HG02623 (cell line): ENCODE data around the gene FUT3.
A peak's percentile ranks its signal among the peaks of the same experiment; 100 is the strongest.
"Not testable (repeated sequence)": the region's sequence is repeated elsewhere in the genome, so short reads cannot be mapped to it uniquely, and the experiment has no call there.

Experiments
- ATAC-seq: cut with Tn5 transposase; IDR thresholded peaks from one replicate; pipeline ENCODE4 v1.9.1; 2021; ENCODE audit warnings: moderate library complexity; ENCODE audit not compliant: unreplicated experiment

The FUT3 gene

DNA sequence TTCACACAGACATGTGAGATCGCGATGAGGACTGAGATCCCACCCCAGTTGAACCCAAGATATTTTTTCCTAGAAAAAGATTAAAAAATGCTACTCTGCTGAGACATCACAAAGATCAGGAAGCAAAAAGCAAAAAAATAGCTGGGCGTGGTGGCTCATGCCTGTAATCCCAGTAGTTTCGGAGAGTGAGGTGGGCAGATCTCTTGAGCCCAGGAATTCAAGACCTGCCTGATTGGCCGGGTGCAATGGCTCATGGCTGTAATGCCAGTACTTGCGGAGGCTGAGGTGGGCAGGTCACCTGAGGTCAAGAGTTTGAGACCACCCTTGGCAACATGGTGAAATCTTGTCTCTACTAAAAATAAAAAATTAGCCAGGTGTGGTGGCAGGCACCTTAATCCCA is 1.1 kb downstream of the FUT3 start:
- no peak for ATAC-seq

GRCh38 chr19:5848621-5849020 is 2.6 kb downstream of the FUT3 start:
- ATAC-seq = not testable (repeated sequence)

DNA sequence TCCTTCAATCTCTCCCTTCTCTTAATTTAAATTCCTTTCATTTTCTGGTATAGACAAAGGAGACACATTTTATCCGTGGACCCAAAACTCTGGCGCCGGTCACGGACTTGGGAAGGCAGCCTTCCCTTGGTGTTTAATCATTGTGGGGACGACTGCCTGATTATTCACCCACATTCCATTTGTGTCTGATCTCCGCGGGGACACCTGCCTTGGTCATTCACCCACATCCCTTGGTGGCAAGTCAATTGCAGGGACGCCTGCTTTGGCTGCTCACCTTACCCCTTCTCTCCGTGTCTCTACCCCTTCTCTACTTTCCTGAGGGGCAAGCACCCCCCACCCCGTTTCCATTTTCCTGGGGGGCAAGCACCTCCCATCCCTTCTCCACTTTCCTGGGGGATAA is 3.4 kb downstream of the FUT3 start:
- not testable (repeated sequence) for ATAC-seq

GRCh38 chr19:5844456-5845433 is 6.5 kb downstream of the FUT3 start:
- ATAC-seq = no peak

DNA sequence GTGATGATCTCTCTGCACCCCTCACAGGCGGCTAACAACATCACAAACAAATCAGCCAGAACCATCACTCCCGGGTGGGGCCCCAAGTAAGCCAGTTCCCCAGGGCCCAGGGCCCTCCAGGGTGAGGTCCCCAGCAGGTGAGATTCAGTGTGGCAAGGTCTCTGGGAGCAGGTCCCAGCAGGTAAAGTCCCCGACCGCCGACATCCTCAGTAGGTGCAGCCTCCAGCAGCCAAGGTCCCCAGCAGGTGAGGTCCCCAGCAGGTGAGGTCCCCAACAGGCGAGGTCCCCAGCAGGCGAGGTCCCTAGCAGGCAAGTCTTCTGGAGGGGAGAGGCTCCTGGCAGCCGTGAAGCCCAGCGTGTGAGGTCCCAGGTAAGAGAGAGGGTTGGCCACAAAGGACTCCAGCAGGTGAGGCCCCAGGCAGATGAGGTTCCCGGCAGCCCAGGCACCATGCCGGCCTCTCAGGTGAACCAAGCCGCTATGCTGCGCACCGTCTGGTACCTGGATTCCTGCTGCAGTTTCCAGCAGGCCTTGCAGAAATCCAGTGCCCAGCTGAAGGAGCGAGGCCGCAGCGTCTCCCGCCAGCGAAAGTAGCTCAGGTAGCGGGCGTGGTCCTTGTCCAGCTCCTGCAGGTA is 7.8 kb downstream of the FUT3 start:
- no peak for ATAC-seq

- not testable (repeated sequence) for ATAC-seq
Observed at GRCh38 chr19:5841735-5842111, 9.5 kb downstream of the FUT3 start.

- ATAC-seq = no peak
Observed at GRCh38 chr19:5839065-5840017, 11.9 kb downstream of the FUT3 start, which contains the start of gene FUT6. Gene FUT6 (minus strand): TSS chr19:5839702. CDS start chr19:5832567, 7,135 bp downstream.

DNA sequence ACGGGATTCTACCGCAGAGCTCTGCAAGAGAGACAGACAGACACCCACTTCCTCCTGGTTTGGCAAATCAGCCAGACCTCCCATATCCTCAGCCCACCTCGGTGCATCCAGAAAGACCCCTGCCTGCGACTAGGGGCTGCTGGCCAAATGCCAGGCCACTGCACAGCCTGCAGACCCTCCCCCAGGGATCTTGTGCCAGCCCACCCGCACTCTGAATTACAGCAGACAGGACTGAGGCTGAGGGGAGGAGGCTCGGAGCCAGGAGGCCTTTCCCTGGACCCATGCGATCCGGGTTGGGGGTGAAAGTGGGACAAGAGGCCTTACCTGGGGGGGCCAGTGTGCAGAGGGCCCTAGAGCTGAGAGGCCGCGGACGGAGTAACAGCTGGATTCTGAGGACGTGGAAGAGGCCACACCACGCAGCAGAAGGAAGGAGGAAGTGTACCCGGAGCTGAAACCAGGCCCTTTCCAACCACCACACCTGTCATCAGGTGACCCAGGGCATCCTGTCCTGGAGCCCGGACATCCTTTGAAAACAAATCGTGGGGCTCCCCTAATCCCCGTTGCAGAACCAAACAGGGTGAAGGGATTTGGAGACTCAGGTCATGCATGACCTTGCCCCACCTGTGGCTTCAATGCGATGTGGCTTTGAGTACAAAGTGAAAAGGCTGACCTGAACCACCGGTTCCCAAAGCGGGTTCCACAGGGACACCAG is 12.7 kb downstream of the FUT3 start:
- no peak for ATAC-seq

GRCh38 chr19:5837761-5838352 is 13.4 kb downstream of the FUT3 start:
- ATAC-seq = no peak

GRCh38 chr19:5832527-5833216 is 18.6 kb downstream of the FUT3 start:
- no peak for ATAC-seq

GRCh38 chr19:5832061-5832460 is 19.2 kb downstream of the FUT3 start:
- ATAC-seq = no peak

GRCh38 chr19:5831159-5831558 is 20.1 kb downstream of the FUT3 start:
- no peak for ATAC-seq

- ATAC-seq = no peak
Observed at GRCh38 chr19:5829567-5830310, 21.5 kb downstream of the FUT3 start.

- ATAC-seq = no peak
Observed at GRCh38 chr19:5828661-5829566, 22.3 kb downstream of the FUT3 start.

DNA sequence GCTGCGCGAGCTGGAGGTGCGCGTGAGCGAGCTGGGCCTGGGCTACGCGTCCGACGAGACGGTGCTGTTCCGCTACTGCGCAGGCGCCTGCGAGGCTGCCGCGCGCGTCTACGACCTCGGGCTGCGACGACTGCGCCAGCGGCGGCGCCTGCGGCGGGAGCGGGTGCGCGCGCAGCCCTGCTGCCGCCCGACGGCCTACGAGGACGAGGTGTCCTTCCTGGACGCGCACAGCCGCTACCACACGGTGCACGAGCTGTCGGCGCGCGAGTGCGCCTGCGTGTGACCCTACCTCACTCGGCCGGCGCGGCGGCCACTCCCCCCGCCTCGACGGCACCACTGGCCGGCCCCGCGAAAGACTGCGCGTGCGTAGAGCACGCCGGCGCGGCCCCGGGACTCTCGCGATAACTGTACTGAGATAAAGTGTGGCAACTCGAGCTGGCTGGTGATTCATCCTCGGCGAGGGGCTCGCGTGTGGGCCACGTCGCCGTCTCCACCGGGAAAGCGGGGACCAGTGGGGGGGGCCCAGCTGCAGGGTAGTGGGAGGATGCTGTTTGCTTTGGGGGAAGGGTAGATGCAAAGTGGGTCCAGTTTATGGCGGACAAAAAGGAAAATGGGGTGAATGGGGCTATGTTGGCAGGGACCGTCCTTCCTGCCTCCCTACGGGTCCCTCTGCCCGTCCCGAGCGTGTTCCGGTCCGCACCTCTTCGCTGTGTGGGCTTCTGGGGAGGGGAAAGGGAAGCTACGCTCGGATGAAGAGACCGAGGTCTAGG is 23.2 kb downstream of the FUT3 start:
- peak; percentile 50 for ATAC-seq

DNA sequence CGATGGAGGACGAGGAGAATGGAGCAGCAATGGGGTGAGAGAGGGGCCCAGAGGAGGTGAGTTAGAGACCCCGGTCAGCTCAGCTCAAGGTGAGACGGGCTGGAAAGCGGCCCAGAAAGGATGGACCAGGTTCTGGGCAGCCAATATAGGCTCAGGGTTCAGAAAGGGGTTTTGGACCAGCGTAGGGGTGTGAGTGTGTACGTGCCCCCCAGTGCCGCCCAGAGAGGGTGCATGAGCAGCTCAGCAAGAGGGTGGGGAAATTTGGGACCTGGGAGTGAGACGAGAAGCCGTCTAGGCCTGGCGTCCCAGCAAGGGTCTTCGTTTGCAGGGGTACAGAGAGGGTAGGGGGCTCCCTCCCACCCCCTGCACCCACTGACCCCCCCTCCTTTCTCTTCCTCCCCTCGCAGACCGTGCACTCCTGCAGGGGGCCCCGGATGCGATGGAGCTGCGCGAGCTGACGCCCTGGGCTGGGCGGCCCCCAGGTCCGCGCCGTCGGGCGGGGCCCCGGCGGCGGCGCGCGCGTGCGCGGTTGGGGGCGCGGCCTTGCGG is 23.8 kb downstream of the FUT3 start:
- ATAC-seq = no peak
